ENCODE measurements around the gene MDH1B.

DNA sequence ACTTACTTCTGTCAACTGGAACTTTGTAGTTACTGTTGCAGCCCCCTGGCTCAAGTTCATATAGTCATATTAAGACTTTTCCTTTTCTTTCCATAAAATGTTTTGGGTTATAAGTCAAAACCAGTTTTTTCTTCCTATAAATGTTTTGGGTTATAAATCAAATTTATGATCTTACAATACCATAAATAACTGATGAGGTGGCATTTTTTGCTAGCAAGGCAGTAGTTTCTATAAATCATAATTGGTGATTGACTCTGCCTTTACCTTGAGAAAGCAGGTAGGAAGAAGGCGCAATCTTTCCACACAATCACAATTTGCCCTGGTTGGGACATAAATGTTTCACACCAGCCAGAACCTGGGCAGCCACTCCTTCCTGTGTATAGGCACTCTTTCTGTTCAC, 41.8 kb downstream of the MDH1B start:
- TF ChIP-seq, protein P1, sequence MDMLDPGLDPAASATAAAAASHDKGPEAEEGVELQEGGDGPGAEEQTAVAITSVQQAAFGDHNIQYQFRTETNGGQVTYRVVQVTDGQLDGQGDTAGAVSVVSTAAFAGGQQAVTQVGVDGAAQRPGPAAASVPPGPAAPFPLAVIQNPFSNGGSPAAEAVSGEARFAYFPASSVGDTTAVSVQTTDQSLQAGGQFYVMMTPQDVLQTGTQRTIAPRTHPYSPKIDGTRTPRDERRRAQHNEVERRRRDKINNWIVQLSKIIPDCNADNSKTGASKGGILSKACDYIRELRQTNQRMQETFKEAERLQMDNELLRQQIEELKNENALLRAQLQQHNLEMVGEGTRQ (IDR thresholded peaks at IDR 0.05; ENCODE audit: borderline replicate concordance, low read depth, low read length), result no peak
- TF ChIP-seq JUND (IDR thresholded peaks at IDR 0.05) (no peak), GABPA (IDR thresholded peaks at IDR 0.05; ENCODE audit: low read depth) (no peak), SMC3 (IDR thresholded peaks at IDR 0.05; ENCODE audit: low read depth, low read length) (no peak), RAD21 (IDR thresholded peaks at IDR 0.05; ENCODE audit: low read length) (no peak), CHD2 (IDR thresholded peaks at IDR 0.05; ENCODE audit: low read length, partially characterized antibody) (no peak), YY1 (IDR thresholded peaks at IDR 0.05; ENCODE audit: low read depth) (no peak), FOSL2 (IDR thresholded peaks at IDR 0.05; ENCODE audit: borderline replicate concordance, low read depth) (no peak), FOXM1 (IDR thresholded peaks at IDR 0.05; ENCODE audit: low read depth) (no peak), EP300 (IDR thresholded peaks at IDR 0.05; ENCODE audit: borderline replicate concordance in 1 of 2, low read depth in 1 of 2, low read length in 1 of 2) (no peak)
- TF ChIP-seq, protein P2, sequence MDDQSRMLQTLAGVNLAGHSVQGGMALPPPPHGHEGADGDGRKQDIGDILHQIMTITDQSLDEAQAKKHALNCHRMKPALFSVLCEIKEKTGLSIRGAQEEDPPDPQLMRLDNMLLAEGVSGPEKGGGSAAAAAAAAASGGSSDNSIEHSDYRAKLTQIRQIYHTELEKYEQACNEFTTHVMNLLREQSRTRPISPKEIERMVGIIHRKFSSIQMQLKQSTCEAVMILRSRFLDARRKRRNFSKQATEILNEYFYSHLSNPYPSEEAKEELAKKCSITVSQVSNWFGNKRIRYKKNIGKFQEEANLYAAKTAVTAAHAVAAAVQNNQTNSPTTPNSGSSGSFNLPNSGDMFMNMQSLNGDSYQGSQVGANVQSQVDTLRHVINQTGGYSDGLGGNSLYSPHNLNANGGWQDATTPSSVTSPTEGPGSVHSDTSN (IDR thresholded peaks at IDR 0.05), result no peak
- TF ChIP-seq, protein P3, sequence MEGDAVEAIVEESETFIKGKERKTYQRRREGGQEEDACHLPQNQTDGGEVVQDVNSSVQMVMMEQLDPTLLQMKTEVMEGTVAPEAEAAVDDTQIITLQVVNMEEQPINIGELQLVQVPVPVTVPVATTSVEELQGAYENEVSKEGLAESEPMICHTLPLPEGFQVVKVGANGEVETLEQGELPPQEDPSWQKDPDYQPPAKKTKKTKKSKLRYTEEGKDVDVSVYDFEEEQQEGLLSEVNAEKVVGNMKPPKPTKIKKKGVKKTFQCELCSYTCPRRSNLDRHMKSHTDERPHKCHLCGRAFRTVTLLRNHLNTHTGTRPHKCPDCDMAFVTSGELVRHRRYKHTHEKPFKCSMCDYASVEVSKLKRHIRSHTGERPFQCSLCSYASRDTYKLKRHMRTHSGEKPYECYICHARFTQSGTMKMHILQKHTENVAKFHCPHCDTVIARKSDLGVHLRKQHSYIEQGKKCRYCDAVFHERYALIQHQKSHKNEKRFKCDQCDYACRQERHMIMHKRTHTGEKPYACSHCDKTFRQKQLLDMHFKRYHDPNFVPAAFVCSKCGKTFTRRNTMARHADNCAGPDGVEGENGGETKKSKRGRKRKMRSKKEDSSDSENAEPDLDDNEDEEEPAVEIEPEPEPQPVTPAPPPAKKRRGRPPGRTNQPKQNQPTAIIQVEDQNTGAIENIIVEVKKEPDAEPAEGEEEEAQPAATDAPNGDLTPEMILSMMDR (IDR thresholded peaks at IDR 0.05), result no peak
